Neutrophil (primary cell): ENCODE measurements around the gene ZNF398.

Source experiments
- H3K27ac ChIP-seq: fragments of 200-600 bp; sonication (generic); 2 replicates; pipeline ENCODE4 v1.5.1; 2016; ENCODE audit warnings: mild to moderate bottlenecking, moderate library complexity
- H3K27me3 ChIP-seq: fragments of 200-600 bp; sonication (generic); 2 replicates; pipeline ENCODE4 v1.6.0; 2016; ENCODE audit warnings: mild to moderate bottlenecking
- H3K36me3 ChIP-seq: fragments of 200-600 bp; sonication (generic); 2 replicates; pipeline ENCODE4 v1.5.1; 2017
- H3K4me1 ChIP-seq, 2 experiments: fragments of 200-600 bp in 1 of 2; sonication (generic) in 1 of 2; 1 replicate in 1 of 2; 2 replicates in 1 of 2; pipeline versions ENCODE4 v1.5.1 to v1.6.1; 2013 to 2016; ENCODE audit warnings: low read depth in 1 of 2, low read length in 1 of 2, mild to moderate bottlenecking in 1 of 2, moderate library complexity in 1 of 2; ENCODE audit not compliant: control insufficient read depth in 1 of 2, insufficient read depth in 1 of 2
- H3K4me3 ChIP-seq, 2 experiments: fragments of 200-600 bp in 1 of 2; sonication (generic) in 1 of 2; 1 replicate in 1 of 2; 2 replicates in 1 of 2; pipeline ENCODE4 v1.5.1; 2013 to 2016; ENCODE audit warnings: low read depth in 1 of 2, low read length in 1 of 2, mild to moderate bottlenecking in 1 of 2, moderate library complexity in 1 of 2
- H3K9me3 ChIP-seq: fragments of 200-600 bp; sonication (generic); 2 replicates; pipeline ENCODE4 v1.5.1; 2016
- CTCF ChIP-seq: fragments of 200-600 bp; sonication (generic); IDR thresholded peaks from 2 replicates; pipeline ENCODE4 v1.5.1; 2016; ENCODE audit warnings: antibody characterized with exemption

The ZNF398 gene

GRCh38 chr7:149147072-149147751, at the start of gene ZNF398:
ZNF398 (plus strand) TSS chr7:149147453; CDS start chr7:149147743, 290 bp downstream.
- peak within 1 kb of the TSS; percentile 84 to 89 for H3K4me3 ChIP-seq
- peaks cover 66 to 72% of the 10 kb centered on the region in 2 experiments for H3K4me1 ChIP-seq
- peak within 1 kb of the TSS; percentile 96 for H3K27ac ChIP-seq
- no peaks in the 10 kb centered on the region for H3K36me3 ChIP-seq
- H3K27me3 ChIP-seq, result no peaks in the 10 kb centered on the region
- no peaks in the 10 kb centered on the region for H3K9me3 ChIP-seq
- TF ChIP-seq CTCF, result peak; percentile 99

- Histone ChIP-seq H3K27ac (no peak overlapping the region), H3K4me1 (no peaks in the 10 kb centered on the region), H3K4me3 (no peak overlapping the region), H3K27me3 (no peaks in the 10 kb centered on the region), H3K36me3 (no peaks in the 10 kb centered on the region), H3K9me3 (no peaks in the 10 kb centered on the region)
- TF ChIP-seq CTCF, result no peak
These were observed 48.2 kb upstream of the ZNF398 start for GRCh38 chr7:149099058-149099457.

GRCh38 chr7:149100821-149101220, 46.4 kb upstream of the ZNF398 start:
- H3K36me3 ChIP-seq, result no peaks in the 10 kb centered on the region
- no peaks in the 10 kb centered on the region for H3K9me3 ChIP-seq
- no peak for TF ChIP-seq CTCF
- no peak overlapping the region for H3K27ac ChIP-seq
- H3K27me3 ChIP-seq, result no peaks in the 10 kb centered on the region
- no peak overlapping the region for H3K4me3 ChIP-seq
- no peaks in the 10 kb centered on the region for H3K4me1 ChIP-seq

GRCh38 chr7:149102666-149103065, 44.6 kb upstream of the ZNF398 start:
- H3K4me3 ChIP-seq, result no peak overlapping the region

GRCh38 chr7:149103424-149103823, 43.8 kb upstream of the ZNF398 start:
- Histone ChIP-seq H3K27ac (no peak overlapping the region), H3K4me3 (no peak overlapping the region), H3K36me3 (no peaks in the 10 kb centered on the region), H3K27me3 (no peaks in the 10 kb centered on the region), H3K9me3 (no peaks in the 10 kb centered on the region), H3K4me1 (no peaks in the 10 kb centered on the region)
- no peak for TF ChIP-seq CTCF

More at GRCh38 chr7:149102666-149103065, 44.6 kb upstream of the ZNF398 start:
- Histone ChIP-seq H3K27me3 (no peaks in the 10 kb centered on the region), H3K9me3 (no peaks in the 10 kb centered on the region), H3K27ac (no peak overlapping the region), H3K36me3 (no peaks in the 10 kb centered on the region), H3K4me1 (no peaks in the 10 kb centered on the region)
- TF ChIP-seq CTCF, result no peak
